Loucy (cell line): ENCODE results near the gene PRKCE.
A peak's percentile ranks its signal among the peaks of the same experiment; 100 is the strongest.

Source experiments
- H2AFZ ChIP-seq: fragments of 200-600 bp; sonication (generic); 2 replicates; pipeline ENCODE4 v1.6.0; 2016; ENCODE audit warnings: antibody characterized with exemption, mild to moderate bottlenecking, low read length, moderate library complexity
- H3F3A ChIP-seq: fragments of 200-600 bp; 2 replicates; pipeline ENCODE4 v1.6.0; 2016; ENCODE audit warnings: antibody characterized with exemption, low read depth, mild to moderate bottlenecking
- H3K27me3 ChIP-seq: fragments of 200-600 bp; sonication (generic); 2 replicates; pipeline ENCODE4 v1.6.1; 2014; ENCODE audit warnings: low read length, mild to moderate bottlenecking; ENCODE audit not compliant: insufficient read depth, poor library complexity, severe bottlenecking
- H3K36me3 ChIP-seq: fragments of 200-600 bp; sonication (generic); 2 replicates; pipeline ENCODE4 v1.6.1; 2016; ENCODE audit warnings: low read length; ENCODE audit not compliant: insufficient read depth
- H3K4me1 ChIP-seq: fragments of 200-600 bp; sonication (generic); 2 replicates; pipeline ENCODE4 v1.5.1; 2014; ENCODE audit warnings: low read length, mild to moderate bottlenecking; ENCODE audit not compliant: insufficient read depth, poor library complexity, severe bottlenecking
- H3K4me2 ChIP-seq: fragments of 200-600 bp; sonication (generic); 2 replicates; pipeline ENCODE4 v1.6.0; 2014; ENCODE audit warnings: antibody characterized with exemption, low read length, low read depth, mild to moderate bottlenecking; ENCODE audit not compliant: poor library complexity, severe bottlenecking
- H3K4me3 ChIP-seq: fragments of 200-600 bp; sonication (generic); 2 replicates; pipeline ENCODE4 v1.5.1; 2014; ENCODE audit warnings: low read length, mild to moderate bottlenecking, mixed read lengths; ENCODE audit not compliant: poor library complexity, severe bottlenecking
- H3K79me2 ChIP-seq: fragments of 200-600 bp; sonication (generic); 2 replicates; pipeline ENCODE4 v1.6.1; 2014; ENCODE audit warnings: low read length; ENCODE audit not compliant: insufficient read depth
- H3K9ac ChIP-seq: fragments of 200-600 bp; sonication (generic); 2 replicates; pipeline ENCODE4 v1.6.0; 2014; ENCODE audit warnings: mild to moderate bottlenecking, low read depth, low read length, moderate library complexity; ENCODE audit not compliant: poor library complexity, severe bottlenecking
- H3K9me2 ChIP-seq: fragments of 200-600 bp; sonication (generic); replicated peaks from 2 replicates; pipeline ENCODE4 v1.6.1; 2016; ENCODE audit warnings: low read depth, low read length, mixed read lengths
- H3K9me3 ChIP-seq: fragments of 200-600 bp; sonication (generic); 2 replicates; pipeline ENCODE4 v1.6.1; 2014; ENCODE audit warnings: mild to moderate bottlenecking, antibody characterized with exemption, low read length, low read depth; ENCODE audit not compliant: insufficient read depth
- H4K20me1 ChIP-seq: fragments of 200-600 bp; sonication (generic); 2 replicates; pipeline ENCODE4 v1.6.0; 2014; ENCODE audit warnings: antibody characterized with exemption, low read length, mild to moderate bottlenecking; ENCODE audit not compliant: insufficient read depth, poor library complexity, severe bottlenecking
- EZH2phosphoT487 ChIP-seq: fragments of 200-600 bp; IDR thresholded peaks from 2 replicates; pipeline ENCODE4 v1.6.1; 2018; ENCODE audit warnings: antibody characterized with exemption, mild to moderate bottlenecking, moderate library complexity, borderline replicate concordance
- TF ChIP-seq, protein P1 (sequence below): fragments of 200-600 bp; sonication (generic); conservative IDR thresholded peaks from 2 replicates; pipeline ENCODE4 v1.5.1; 2014; ENCODE audit warnings: mild to moderate bottlenecking, antibody characterized with exemption, low read length

The PRKCE gene

GRCh38 chr2:45643095-45643494 lies 8.4 kb upstream of the PRKCE start:
- H3K9me3 ChIP-seq, result no peaks in the 10 kb centered on the region
- H4K20me1 ChIP-seq, result no peaks in the 10 kb centered on the region
- peak overlapping the region; percentile 86 for H2AFZ ChIP-seq
- peak overlapping the region; percentile 61 for H3K4me2 ChIP-seq
- no peaks in the 10 kb centered on the region for H3K9me2 ChIP-seq
- H3K27me3 ChIP-seq, result no peaks in the 10 kb centered on the region
- TF ChIP-seq, protein P1, sequence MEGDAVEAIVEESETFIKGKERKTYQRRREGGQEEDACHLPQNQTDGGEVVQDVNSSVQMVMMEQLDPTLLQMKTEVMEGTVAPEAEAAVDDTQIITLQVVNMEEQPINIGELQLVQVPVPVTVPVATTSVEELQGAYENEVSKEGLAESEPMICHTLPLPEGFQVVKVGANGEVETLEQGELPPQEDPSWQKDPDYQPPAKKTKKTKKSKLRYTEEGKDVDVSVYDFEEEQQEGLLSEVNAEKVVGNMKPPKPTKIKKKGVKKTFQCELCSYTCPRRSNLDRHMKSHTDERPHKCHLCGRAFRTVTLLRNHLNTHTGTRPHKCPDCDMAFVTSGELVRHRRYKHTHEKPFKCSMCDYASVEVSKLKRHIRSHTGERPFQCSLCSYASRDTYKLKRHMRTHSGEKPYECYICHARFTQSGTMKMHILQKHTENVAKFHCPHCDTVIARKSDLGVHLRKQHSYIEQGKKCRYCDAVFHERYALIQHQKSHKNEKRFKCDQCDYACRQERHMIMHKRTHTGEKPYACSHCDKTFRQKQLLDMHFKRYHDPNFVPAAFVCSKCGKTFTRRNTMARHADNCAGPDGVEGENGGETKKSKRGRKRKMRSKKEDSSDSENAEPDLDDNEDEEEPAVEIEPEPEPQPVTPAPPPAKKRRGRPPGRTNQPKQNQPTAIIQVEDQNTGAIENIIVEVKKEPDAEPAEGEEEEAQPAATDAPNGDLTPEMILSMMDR, result no peak
- no peak for TF ChIP-seq EZH2phosphoT487
- H3F3A ChIP-seq, result no peaks in the 10 kb centered on the region
- peak overlapping the region; percentile 46 for H3K4me3 ChIP-seq
- H3K9ac ChIP-seq, result peak overlapping the region; percentile 39
- H3K36me3 ChIP-seq, result no peaks in the 10 kb centered on the region
- no peaks in the 10 kb centered on the region for H3K79me2 ChIP-seq
- H3K4me1 ChIP-seq, result peaks cover 10% of the 10 kb centered on the region

- Histone ChIP-seq H3K27me3 (no peaks in the 10 kb centered on the region), H3K4me3 (peak overlapping the region; percentile 46), H3K9ac (peak overlapping the region; percentile 39), H3K9me3 (no peaks in the 10 kb centered on the region), H3F3A (no peaks in the 10 kb centered on the region), H3K79me2 (no peaks in the 10 kb centered on the region), H3K9me2 (no peaks in the 10 kb centered on the region), H3K4me2 (peak overlapping the region; percentile 61), H4K20me1 (no peaks in the 10 kb centered on the region), H3K36me3 (no peaks in the 10 kb centered on the region), H2AFZ (peak overlapping the region; percentile 86), H3K4me1 (peaks cover 11% of the 10 kb centered on the region)
- no peak for TF ChIP-seq EZH2phosphoT487
- TF ChIP-seq, protein P1, result peak; percentile 91
Observed at GRCh38 chr2:45643543-45644542, 7.6 kb upstream of the PRKCE start.

DNA sequence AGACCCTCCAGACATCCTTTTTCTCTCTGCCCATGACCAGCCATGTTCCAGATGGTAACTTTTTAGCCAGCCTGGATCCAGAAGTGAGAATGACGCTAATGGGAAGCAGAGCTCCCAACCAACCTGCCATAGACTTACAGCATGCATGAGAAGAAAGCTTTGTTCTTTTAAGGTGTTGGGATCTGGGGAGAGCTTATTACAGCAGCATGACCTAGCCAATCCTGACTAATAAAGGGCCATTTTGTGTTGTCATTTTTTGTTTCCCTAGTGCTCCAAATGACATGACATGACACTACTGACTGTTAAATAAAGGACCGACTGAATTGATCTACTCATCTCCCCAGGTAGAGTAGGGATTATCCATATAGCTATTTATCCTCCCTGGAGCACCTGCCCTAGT lies 5.2 kb upstream of the PRKCE start:
- Histone ChIP-seq H2AFZ (no peak overlapping the region), H3K4me2 (no peak overlapping the region), H3K27me3 (no peaks in the 10 kb centered on the region), H3F3A (no peaks in the 10 kb centered on the region), H3K36me3 (no peaks in the 10 kb centered on the region), H3K79me2 (0 out of 2 replicates have a peak, but pooled peaks cover 6% of the 10 kb centered on the region), H3K4me1 (peaks cover 18% of the 10 kb centered on the region), H4K20me1 (no peaks in the 10 kb centered on the region), H3K9me2 (no peaks in the 10 kb centered on the region), H3K9me3 (no peaks in the 10 kb centered on the region), H3K9ac (no peak overlapping the region), H3K4me3 (no peak overlapping the region)
- TF ChIP-seq EZH2phosphoT487, result no peak
- TF ChIP-seq, protein P1, result no peak
